BLaER1 (cell line): ENCODE measurements around the gene WBP2NL.
A peak's percentile ranks its signal among the peaks of the same experiment; 100 is the strongest.

Experiments used
- H3K27ac ChIP-seq: shearing (Covaris generic); formaldehyde crosslinking; 2 replicates; pipeline ENCODE4 v1.8.1; 2022
- H3K27me3 ChIP-seq: shearing (Covaris generic); formaldehyde crosslinking; 2 replicates; pipeline ENCODE4 v1.8.1; 2022
- H3K36me3 ChIP-seq: shearing (Covaris generic); formaldehyde crosslinking; 2 replicates; pipeline ENCODE4 v1.8.1; 2022
- H3K4me1 ChIP-seq: shearing (Covaris generic); formaldehyde crosslinking; 2 replicates; pipeline ENCODE4 v1.8.1; 2022
- H3K4me2 ChIP-seq: shearing (Covaris generic); formaldehyde crosslinking; 2 replicates; pipeline ENCODE4 v1.8.1; 2022
- H3K4me3 ChIP-seq: shearing (Covaris generic); formaldehyde crosslinking; 2 replicates; pipeline ENCODE4 v1.8.1; 2022
- H3K9ac ChIP-seq: shearing (Covaris generic); formaldehyde crosslinking; 2 replicates; pipeline ENCODE4 v1.8.1; 2022
- H3K9me3 ChIP-seq: shearing (Covaris generic); formaldehyde crosslinking; 2 replicates; pipeline ENCODE4 v1.8.1; 2022
- H4K20me1 ChIP-seq: shearing (Covaris generic); formaldehyde crosslinking; 2 replicates; pipeline ENCODE4 v1.8.1; 2022
- Cebpa-rat ChIP-seq: shearing (Covaris generic); IDR thresholded peaks from 2 replicates; pipeline ENCODE4 v1.8.1; 2022

WBP2NL gene

DNA sequence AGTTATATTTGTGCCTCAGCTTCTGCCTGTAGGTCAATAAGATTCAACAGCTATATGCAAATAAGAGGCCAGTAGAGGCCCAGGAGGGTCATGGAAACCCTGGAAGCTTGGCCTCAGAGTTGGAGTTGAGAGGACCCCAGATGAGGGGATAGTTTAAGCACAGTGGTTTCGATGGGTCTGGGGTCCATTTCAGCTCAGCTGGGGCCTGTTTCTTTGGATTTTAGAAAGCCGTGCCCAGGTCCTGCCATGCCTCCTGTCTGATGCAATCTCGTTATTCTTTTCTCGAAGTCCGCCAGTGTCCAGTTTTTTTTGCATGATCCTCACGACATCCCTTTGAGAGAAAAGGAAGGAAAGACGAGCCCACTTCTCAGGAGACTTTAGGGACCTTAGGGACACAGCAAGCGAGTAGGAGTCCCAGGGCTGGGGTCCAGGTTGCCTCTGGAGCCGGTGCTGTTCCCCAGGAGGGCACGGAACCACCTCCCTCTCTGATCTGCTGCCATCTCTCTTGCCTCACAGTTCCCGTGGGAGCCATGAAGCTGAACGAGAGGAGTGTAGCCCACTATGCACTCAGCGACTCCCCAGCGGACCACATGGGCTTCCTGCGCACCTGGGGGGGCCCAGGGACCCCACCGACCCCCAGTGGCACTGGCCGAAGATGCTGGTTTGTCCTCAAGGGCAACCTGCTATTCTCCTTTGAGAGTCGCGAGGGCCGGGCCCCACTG, 78.3 kb downstream of the WBP2NL start:
- H3K27ac ChIP-seq: peak overlapping the region; percentile 96

DNA sequence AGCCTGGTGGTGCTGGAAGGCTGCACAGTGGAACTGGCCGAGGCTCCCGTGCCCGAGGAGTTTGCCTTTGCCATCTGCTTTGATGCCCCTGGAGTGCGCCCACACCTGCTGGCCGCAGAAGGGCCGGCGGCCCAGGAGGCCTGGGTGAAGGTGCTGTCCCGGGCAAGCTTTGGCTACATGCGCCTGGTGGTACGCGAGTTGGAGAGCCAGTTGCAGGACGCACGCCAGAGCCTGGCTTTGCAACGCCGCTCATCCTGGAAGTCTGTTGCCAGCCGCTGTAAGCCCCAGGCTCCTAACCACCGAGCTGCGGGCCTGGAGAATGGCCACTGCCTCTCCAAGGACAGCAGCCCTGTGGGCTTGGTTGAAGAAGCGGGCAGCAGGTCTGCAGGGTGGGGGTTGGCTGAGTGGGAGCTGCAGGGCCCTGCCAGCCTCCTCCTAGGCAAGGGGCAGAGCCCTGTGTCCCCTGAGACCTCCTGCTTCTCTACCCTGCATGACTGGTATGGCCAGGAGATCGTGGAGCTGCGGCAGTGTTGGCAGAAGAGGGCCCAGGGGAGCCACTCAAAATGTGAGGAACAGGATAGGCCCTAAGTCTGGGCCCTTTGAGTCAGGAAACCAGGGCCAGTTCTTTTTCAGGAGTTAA, 79.0 kb downstream of the WBP2NL start:
- Histone ChIP-seq H3K9me3 (no peaks in the 10 kb centered on the region), H3K27ac (peak overlapping the region; percentile 96), H3K27me3 (peaks cover 19% of the 10 kb centered on the region; the same call in 1 of the 2 replicates), H4K20me1 (no peaks in the 10 kb centered on the region), H3K4me3 (peak overlapping the region; percentile 32; the same call in 1 of the 2 replicates), H3K9ac (peak overlapping the region; percentile 96), H3K4me2 (peak overlapping the region; percentile 92), H3K36me3 (peaks cover 13% of the 10 kb centered on the region), H3K4me1 (peaks cover 82% of the 10 kb centered on the region)
- no peak for TF ChIP-seq Cebpa-rat

More for the DNA sequence above, 78.3 kb downstream of the WBP2NL start:
- no peaks in the 10 kb centered on the region for H4K20me1 ChIP-seq
- TF ChIP-seq Cebpa-rat: 0 out of 2 replicates have a peak, but pooled peaks have one; percentile 24
- H3K9me3 ChIP-seq: no peaks in the 10 kb centered on the region
- H3K27me3 ChIP-seq: peaks cover 19% of the 10 kb centered on the region; the same call in 1 of the 2 replicates
- H3K4me2 ChIP-seq: peak overlapping the region; percentile 92
- peaks cover 7% of the 10 kb centered on the region for H3K36me3 ChIP-seq
- peaks cover 82% of the 10 kb centered on the region for H3K4me1 ChIP-seq
- peak overlapping the region; percentile 96 for H3K9ac ChIP-seq
- peak overlapping the region; percentile 32; the same call in 1 of the 2 replicates for H3K4me3 ChIP-seq
